Peyer's patch (tissue), 4 donors: ENCODE results near the gene RPL4. TPM values are rescaled to one million over a fixed set of nuclear protein-coding genes. Genes with fewer than 3 reads are reported as not detected.
"Not testable (repeated sequence)": the region's sequence is repeated elsewhere in the genome, so short reads cannot be mapped to it uniquely, and the experiment has no call there.

Source experiments
- DNase-seq, 3 donors: peaks; one replicate each; pipeline ENCODE4 v3.0.0-alpha.2; 2017 to 2019
- H3K27ac ChIP-seq, 4 donors: fragments of 200-600 bp; sonication (generic); one replicate each; pipeline ENCODE4 v1.5.1; 2016 to 2019
- H3K27me3 ChIP-seq, 2 donors: fragments of 200-600 bp; sonication (generic); one replicate each; pipeline ENCODE4 v1.5.1; 2019
- H3K36me3 ChIP-seq, 3 donors: fragments of 200-600 bp; sonication (generic); one replicate each; pipeline ENCODE4 v1.5.1; 2016 to 2019
- H3K4me1 ChIP-seq, 4 donors: fragments of 200-600 bp; sonication (generic); one replicate each; pipeline ENCODE4 v1.5.1; 2016 to 2019
- H3K4me3 ChIP-seq, 4 donors: fragments of 200-600 bp; sonication (generic); 1 replicate in 3 of 4; 2 replicates in 1 of 4; pipeline ENCODE4 v1.5.1; 2016 to 2019; ENCODE audit warnings: mild to moderate bottlenecking in 1 of 4
- H3K9me3 ChIP-seq, 4 donors: fragments of 200-600 bp; sonication (generic); one replicate each; pipeline ENCODE4 v1.5.1; 2016 to 2019; ENCODE audit warnings: mild to moderate bottlenecking in 1 of 4
- CTCF ChIP-seq, 6 experiments: fragments of 450-650 bp in 4 of 6; fragments of 200-600 bp in 2 of 6; sonication (generic) in 1 of 6; IDR thresholded peaks; one replicate each; pipeline ENCODE4 v1.5.1; 2017 to 2019; ENCODE audit warnings: antibody characterized with exemption in 6 of 6, mild to moderate bottlenecking in 3 of 6, moderate library complexity in 1 of 6
- POLR2A ChIP-seq, 2 donors: fragments of 450-650 bp; IDR thresholded peaks; one replicate each; pipeline ENCODE4 v1.5.1; 2017; ENCODE audit warnings: antibody characterized with exemption in 2 of 2, mild to moderate bottlenecking in 2 of 2, moderate library complexity in 2 of 2
- total RNA-seq, 4 donors: library from RNA; depleted of rRNA; stranded (reverse); fragments of >200 nt; gene quantifications; one replicate each; pipeline ENCODE4 v1.1.0, GENCODE V29; 2016

The RPL4 gene
- total RNA-seq, 4 donors from 2014 or later, result 638 to 1,911 (median 945) TPM

GRCh38 chr15:66503780-66504562 is 684 bp downstream of the RPL4 start:
- Histone ChIP-seq H3K4me3 (peak overlapping the region; percentile 67 to 88 (median 76)), H3K36me3 (peaks cover 0 to 43% (median 0%) of the 10 kb centered on the region in 3 donors), H3K9me3 (no peaks in the 10 kb centered on the region), H3K27ac (peak overlapping the region; percentile 88 to 94 (median 92)), H3K4me1 (peaks cover 0 to 30% (median 11%) of the 10 kb centered on the region in 4 donors), H3K27me3 (no peaks in the 10 kb centered on the region)
- DNase-seq, result no peak
- TF ChIP-seq CTCF (IDR thresholded peaks at IDR 0.05), result no peak
- no peak for TF ChIP-seq POLR2A (IDR thresholded peaks at IDR 0.05)

GRCh38 chr15:66503041-66503648 is 1.5 kb downstream of the RPL4 start:
- Histone ChIP-seq H3K4me1 (peaks cover 0 to 36% (median 11%) of the 10 kb centered on the region in 4 donors), H3K4me3 (peak overlapping the region; percentile 67 to 88 (median 76)), H3K27ac (peak overlapping the region in 1 of 4 donors; percentile 88), H3K36me3 (peaks cover 0 to 50% (median 0%) of the 10 kb centered on the region in 3 donors)
- not testable (repeated sequence) for DNase-seq, H3K9me3 ChIP-seq, H3K27me3 ChIP-seq

- no peak for TF ChIP-seq POLR2A (IDR thresholded peaks at IDR 0.05)
- no peak for TF ChIP-seq CTCF (IDR thresholded peaks at IDR 0.05)
- Histone ChIP-seq H3K4me3 (peak overlapping the region in 1 of 4 donors; percentile 69), H3K36me3 (peaks cover 0 to 50% (median 0%) of the 10 kb centered on the region in 3 donors), H3K9me3 (no peaks in the 10 kb centered on the region), H3K27ac (no peak overlapping the region), H3K4me1 (peaks cover 0 to 40% (median 11%) of the 10 kb centered on the region in 4 donors), H3K27me3 (no peaks in the 10 kb centered on the region)
- no peak for DNase-seq
Measured at GRCh38 chr15:66502491-66502890, 2.2 kb downstream of the RPL4 start.

- DNase-seq, H3K27me3 ChIP-seq, H3K9me3 ChIP-seq: not testable (repeated sequence)
Measured at GRCh38 chr15:66500346-66500745, 4.3 kb downstream of the RPL4 start.

GRCh38 chr15:66498501-66499386 is 5.9 kb downstream of the RPL4 start:
- H3K27me3 ChIP-seq, result no peaks in the 10 kb centered on the region
- no peaks in the 10 kb centered on the region for H3K9me3 ChIP-seq
- TF ChIP-seq CTCF (IDR thresholded peaks at IDR 0.05) (peak in 5 of 6 experiments; percentile 21 to 40 (median 34)), POLR2A (IDR thresholded peaks at IDR 0.05) (no peak)
- H3K36me3 ChIP-seq, result peaks cover 0 to 64% (median 0%) of the 10 kb centered on the region in 3 donors
- peak overlapping the region; percentile 82 to 87 (median 85) for H3K27ac ChIP-seq
- H3K4me3 ChIP-seq, result no peak overlapping the region
- DNase-seq, result no peak
- H3K4me1 ChIP-seq, result peaks cover 0 to 42% (median 11%) of the 10 kb centered on the region in 4 donors

More at GRCh38 chr15:66500346-66500745, 4.3 kb downstream of the RPL4 start:
- H3K27ac ChIP-seq, H3K4me3 ChIP-seq: not testable (repeated sequence)
- Histone ChIP-seq H3K4me1 (peaks cover 0 to 45% (median 11%) of the 10 kb centered on the region in 4 donors), H3K36me3 (peaks cover 0 to 50% (median 0%) of the 10 kb centered on the region in 3 donors)
